ENCODE measurements around the gene TXK. TPM values are rescaled to one million over a fixed set of nuclear protein-coding genes. Genes with fewer than 3 reads are reported as not detected.

Gene TXK
- total RNA-seq, 3 donors from 2014 or later, result 1.6 to 3.4 (median 3.2) TPM

- TF ChIP-seq CTCF (IDR thresholded peaks at IDR 0.05) (no peak), POLR2A (IDR thresholded peaks at IDR 0.05) (no peak), POLR2AphosphoS5 (IDR thresholded peaks at IDR 0.05) (no peak)
- no peaks in the 10 kb centered on the region for H3K36me3 ChIP-seq
- intact Hi-C loops (cut with DNase I; ENCODE audit: low total_unique reads), result no loop called here
- H3K4me3 ChIP-seq, result no peak overlapping the region
- no peak overlapping the region for H3K27ac ChIP-seq
- no peaks in the 10 kb centered on the region for H3K4me1 ChIP-seq
- no peak for DNase-seq (ENCODE audit: low spot score in 2 of 2)
- H3K27me3 ChIP-seq, result no peaks in the 10 kb centered on the region
- no peaks in the 10 kb centered on the region for H3K9me3 ChIP-seq
Observed at GRCh38 chr4:48163746-48164145, 29.7 kb upstream of the TXK start.

DNA sequence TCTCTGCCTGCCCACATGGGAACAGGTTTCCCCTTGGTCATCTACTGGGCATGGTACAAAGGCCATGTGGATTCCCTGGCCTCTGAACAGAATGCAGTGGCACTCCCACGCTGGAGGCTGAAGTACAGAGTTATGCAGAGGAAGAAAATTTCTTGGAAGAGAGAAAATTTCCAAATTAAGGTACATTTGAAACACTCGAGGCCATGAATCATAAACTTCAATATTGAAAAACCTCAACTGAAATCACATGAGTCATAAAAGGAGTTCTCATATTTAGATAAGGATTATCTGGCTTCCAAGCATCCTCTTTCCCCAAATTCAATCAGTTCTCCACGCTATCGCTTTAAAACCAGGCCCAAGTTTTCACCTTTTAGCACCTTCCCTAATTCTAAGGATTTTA lies 28.1 kb upstream of the TXK start:
- no peaks in the 10 kb centered on the region for H3K36me3 ChIP-seq
- no peak overlapping the region for H3K4me3 ChIP-seq
- TF ChIP-seq POLR2A (IDR thresholded peaks at IDR 0.05), result no peak
- no peak for TF ChIP-seq POLR2AphosphoS5 (IDR thresholded peaks at IDR 0.05)
- TF ChIP-seq CTCF (IDR thresholded peaks at IDR 0.05), result no peak
- H3K4me1 ChIP-seq, result no peaks in the 10 kb centered on the region
- intact Hi-C loops (cut with DNase I; ENCODE audit: low total_unique reads), result no loop called here
- no peak overlapping the region for H3K27ac ChIP-seq
- DNase-seq (ENCODE audit: low spot score in 2 of 2), result no peak
- H3K27me3 ChIP-seq, result no peaks in the 10 kb centered on the region
- H3K9me3 ChIP-seq, result no peaks in the 10 kb centered on the region

GRCh38 chr4:48157271-48157670 lies 23.2 kb upstream of the TXK start:
- no peaks in the 10 kb centered on the region for H3K4me1 ChIP-seq
- H3K27ac ChIP-seq, result no peak overlapping the region
- peaks cover 0 to 35% of the 10 kb centered on the region in 2 donors for H3K9me3 ChIP-seq
- H3K27me3 ChIP-seq, result no peaks in the 10 kb centered on the region
- TF ChIP-seq POLR2AphosphoS5 (IDR thresholded peaks at IDR 0.05) (no peak), POLR2A (IDR thresholded peaks at IDR 0.05) (no peak), CTCF (IDR thresholded peaks at IDR 0.05) (no peak)
- DNase-seq (ENCODE audit: low spot score in 2 of 2), result no peak
- no peak overlapping the region for H3K4me3 ChIP-seq
- peaks cover 6% of the 10 kb centered on the region for H3K36me3 ChIP-seq
- intact Hi-C loops (cut with DNase I; ENCODE audit: low total_unique reads), result no loop called here

- TF ChIP-seq CTCF (IDR thresholded peaks at IDR 0.05) (no peak), POLR2A (IDR thresholded peaks at IDR 0.05) (no peak), POLR2AphosphoS5 (IDR thresholded peaks at IDR 0.05) (no peak)
- H3K36me3 ChIP-seq, result peaks cover 6% of the 10 kb centered on the region
- peaks cover 0 to 35% of the 10 kb centered on the region in 2 donors for H3K9me3 ChIP-seq
- no peaks in the 10 kb centered on the region for H3K27me3 ChIP-seq
- intact Hi-C loops (cut with DNase I; ENCODE audit: low total_unique reads), result no loop called here
- H3K4me1 ChIP-seq, result no peaks in the 10 kb centered on the region
- no peak overlapping the region for H3K4me3 ChIP-seq
- DNase-seq (ENCODE audit: low spot score in 2 of 2), result no peak
- H3K27ac ChIP-seq, result no peak overlapping the region
Observed at GRCh38 chr4:48156423-48156822, 22.4 kb upstream of the TXK start.

- Histone ChIP-seq H3K27ac (no peak overlapping the region), H3K4me1 (no peaks in the 10 kb centered on the region), H3K9me3 (peaks cover 0 to 35% of the 10 kb centered on the region in 2 donors), H3K4me3 (no peak overlapping the region), H3K36me3 (peaks cover 6% of the 10 kb centered on the region), H3K27me3 (no peaks in the 10 kb centered on the region)
- intact Hi-C loops (cut with DNase I; ENCODE audit: low total_unique reads), result no loop called here
- no peak for TF ChIP-seq POLR2A (IDR thresholded peaks at IDR 0.05)
- no peak for TF ChIP-seq CTCF (IDR thresholded peaks at IDR 0.05)
- TF ChIP-seq POLR2AphosphoS5 (IDR thresholded peaks at IDR 0.05), result no peak
- DNase-seq (ENCODE audit: low spot score in 2 of 2), result no peak
Observed at GRCh38 chr4:48153791-48154550, 19.9 kb upstream of the TXK start.
